Stimulated activated CD8-positive, alpha-beta memory T cell treated with anti-CD3 and anti-CD28 coated beads, Interleukin-7, amount 100 ng/mL, for 1 hour (primary cell): ENCODE data around the gene METTL5.
"Not testable (repeated sequence)": the region's sequence is repeated elsewhere in the genome, so short reads cannot be mapped to it uniquely, and the experiment has no call there.

Source experiments
- DNase-seq, 2 donors: peaks; one replicate each; pipeline ENCODE4 v3.0.0-alpha.2; 2020; ENCODE audit warnings: low read depth in 2 of 2

METTL5 gene

GRCh38 chr2:169824373-169825333 is at the start of gene METTL5:
METTL5 (minus strand) TSS chr2:169824905; CDS start chr2:169824597, 308 bp downstream.
- DNase-seq, result peak; percentile 57 to 62

- DNase-seq, result no peak
These were observed 47.3 kb upstream of the METTL5 start for GRCh38 chr2:169871994-169872393.

GRCh38 chr2:169871369-169871768 is 46.7 kb upstream of the METTL5 start:
- not testable (repeated sequence) for DNase-seq

GRCh38 chr2:169868951-169869350 is 44.2 kb upstream of the METTL5 start:
- DNase-seq, result no peak

GRCh38 chr2:169867579-169867978 is 42.9 kb upstream of the METTL5 start:
- no peak for DNase-seq

- not testable (repeated sequence) for DNase-seq
These were observed 41.5 kb upstream of the METTL5 start for GRCh38 chr2:169866230-169866629.

GRCh38 chr2:169865492-169865891 is 40.8 kb upstream of the METTL5 start:
- DNase-seq, result no peak

- DNase-seq, result no peak
These were observed 38.1 kb upstream of the METTL5 start for GRCh38 chr2:169862816-169863215.

GRCh38 chr2:169860149-169860548 is 35.4 kb upstream of the METTL5 start:
- DNase-seq, result no peak

- no peak for DNase-seq
These were observed 34.7 kb upstream of the METTL5 start for GRCh38 chr2:169859423-169859822.

GRCh38 chr2:169855281-169856258 is 30.9 kb upstream of the METTL5 start:
- DNase-seq, result not testable (repeated sequence)

GRCh38 chr2:169853041-169853668 is 28.4 kb upstream of the METTL5 start:
- no peak for DNase-seq

- DNase-seq, result no peak
These were observed 25.0 kb upstream of the METTL5 start for GRCh38 chr2:169849710-169850109.

GRCh38 chr2:169848959-169849693 is 24.4 kb upstream of the METTL5 start:
- DNase-seq, result not testable (repeated sequence)

GRCh38 chr2:169845016-169845415 is 20.3 kb upstream of the METTL5 start:
- DNase-seq, result no peak

GRCh38 chr2:169841625-169842024 is 16.9 kb upstream of the METTL5 start:
- DNase-seq, result not testable (repeated sequence)

- no peak for DNase-seq
These were observed 16.0 kb upstream of the METTL5 start for GRCh38 chr2:169840747-169841142.

GRCh38 chr2:169839954-169840746 is 15.4 kb upstream of the METTL5 start:
- no peak for DNase-seq

- DNase-seq, result no peak
These were observed 14.2 kb upstream of the METTL5 start for GRCh38 chr2:169838743-169839489.
